Right renal cortex interstitium (tissue), 3 donors: ENCODE data around the gene SEMA4D. TPM values are rescaled to one million over a fixed set of nuclear protein-coding genes. Genes with fewer than 3 reads are reported as not detected.

Source experiments
- DNase-seq, 3 donors: peaks; one replicate each; pipeline ENCODE4 v3.0.0-alpha.2; 2013; ENCODE audit warnings: low read depth in 3 of 3, low spot score in 2 of 3
- polyA plus RNA-seq, 3 donors: library from polyadenylated mRNA; unstranded; fragments of 120-200 nt; gene quantifications; one replicate each; pipeline ENCODE4 v1.2.1, GENCODE V29; 2013; ENCODE audit not compliant: insufficient read length in 3 of 3

SEMA4D gene
- polyA plus RNA-seq, 3 donors, result 40.7 to 45.0 (median 41.3) TPM

DNA sequence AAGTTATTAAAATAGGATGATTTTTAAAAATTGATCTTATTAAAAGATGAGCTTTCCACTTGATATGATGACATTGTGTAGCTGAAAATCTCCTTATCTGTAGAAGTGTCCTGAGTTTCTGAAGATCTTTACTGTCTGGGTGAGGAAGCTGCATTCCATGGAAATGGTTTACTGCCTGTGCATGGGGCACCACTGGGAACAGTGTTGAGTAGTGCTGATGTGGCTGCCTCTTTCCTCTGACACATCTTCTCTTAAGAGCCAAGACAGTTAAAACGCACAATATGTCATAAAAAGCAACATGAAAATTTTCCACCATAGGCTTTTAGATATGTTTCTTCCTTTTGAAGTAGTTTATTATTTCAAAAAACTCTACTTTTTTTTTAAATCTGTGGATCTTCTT lies 155.0 kb downstream of the SEMA4D start:
- DNase-seq, result no peak

DNA sequence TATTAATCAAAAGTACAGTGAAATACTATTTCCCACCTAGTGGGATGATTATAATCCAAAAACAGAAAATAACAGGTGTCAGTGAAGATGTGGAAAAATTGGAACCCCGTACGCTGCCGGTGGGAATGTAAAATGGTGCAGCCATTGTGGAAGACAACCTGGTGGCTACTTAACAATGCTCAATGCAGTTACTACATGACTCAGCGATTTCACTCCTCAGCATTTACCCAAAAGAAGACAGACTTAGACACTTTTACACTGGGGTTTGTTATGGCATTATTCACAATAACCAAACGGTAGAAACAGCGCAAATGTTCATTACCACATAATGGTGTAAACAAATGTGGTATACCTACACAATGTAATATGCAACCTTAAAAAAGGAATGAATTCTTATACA lies 155.7 kb downstream of the SEMA4D start:
- no peak for DNase-seq

DNA sequence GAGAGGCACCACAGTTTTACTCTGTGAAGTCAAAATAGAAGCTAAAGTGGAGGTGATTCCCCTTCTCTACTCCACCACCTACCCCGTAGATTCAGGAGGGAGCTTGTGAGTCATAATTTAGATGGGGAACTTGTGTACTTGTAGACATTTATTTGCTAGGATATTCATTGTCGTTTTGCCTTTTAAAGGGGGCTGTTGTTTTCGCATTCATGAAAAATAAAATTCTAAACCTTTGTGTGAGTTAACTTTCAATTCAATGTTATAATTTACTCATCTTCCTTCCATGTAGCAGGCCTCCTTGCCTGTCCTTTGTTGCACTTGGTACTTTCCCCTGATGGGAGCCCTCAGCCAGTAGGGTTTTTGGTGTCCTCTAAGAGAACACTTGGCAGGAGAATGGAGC lies 157.6 kb downstream of the SEMA4D start:
- DNase-seq, result no peak

DNA sequence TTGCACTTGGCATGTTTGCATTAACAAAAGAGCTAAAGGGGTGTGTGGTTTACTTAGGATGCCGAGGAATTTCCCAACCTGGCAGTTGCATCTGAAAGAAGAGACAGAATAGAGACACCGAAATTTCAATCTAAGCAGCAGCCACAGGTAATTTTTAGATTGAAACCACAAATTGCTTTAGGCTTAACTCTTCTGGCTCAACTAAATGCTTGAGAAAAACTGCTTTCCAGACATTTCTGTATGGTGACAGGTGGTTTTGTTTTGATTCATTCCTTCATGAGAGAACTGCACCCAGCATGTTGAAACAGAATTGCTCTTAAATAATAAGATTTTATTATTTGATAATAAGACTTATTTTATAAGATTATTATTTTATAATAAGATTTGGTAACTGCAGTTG lies 158.1 kb downstream of the SEMA4D start:
- DNase-seq, result no peak

DNA sequence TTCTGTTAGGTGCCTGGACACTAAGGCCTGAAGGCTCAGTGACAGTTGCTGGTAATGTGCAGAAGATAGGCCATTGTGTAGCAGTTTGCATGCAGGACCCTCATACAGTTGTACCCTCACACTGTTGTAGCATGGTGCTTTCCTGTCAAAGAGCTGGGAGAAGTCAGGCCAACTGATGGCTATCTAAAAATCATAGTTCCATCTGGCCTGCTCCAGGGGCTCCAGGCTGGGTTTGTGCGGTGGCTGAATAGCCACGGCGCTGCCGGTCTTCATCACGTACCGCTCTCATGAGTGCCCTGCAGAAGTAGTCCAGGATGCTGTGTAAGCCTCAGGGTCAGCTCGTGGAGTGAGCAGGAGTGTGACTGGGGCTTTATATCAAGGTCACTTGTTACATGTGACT lies 167.4 kb downstream of the SEMA4D start:
- no peak for DNase-seq

DNA sequence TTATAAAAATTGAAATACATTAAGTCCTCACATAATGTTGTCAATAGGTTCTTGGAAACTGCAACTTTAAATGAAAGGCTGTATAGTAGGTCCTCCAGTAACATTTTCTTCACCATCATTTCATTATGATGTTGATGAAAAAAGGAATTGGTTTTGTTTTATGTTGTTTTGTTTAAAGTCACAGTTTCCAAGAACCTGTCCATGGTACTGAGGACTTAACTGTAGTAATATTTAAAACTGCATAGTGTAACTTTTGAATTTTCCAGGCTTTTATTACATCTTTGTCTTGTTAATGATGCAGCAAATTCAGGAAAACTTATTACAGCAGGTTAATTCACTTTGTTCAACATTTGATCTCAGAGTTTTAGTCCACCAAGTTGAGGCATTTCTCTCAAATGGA lies 168.0 kb downstream of the SEMA4D start:
- no peak for DNase-seq

DNA sequence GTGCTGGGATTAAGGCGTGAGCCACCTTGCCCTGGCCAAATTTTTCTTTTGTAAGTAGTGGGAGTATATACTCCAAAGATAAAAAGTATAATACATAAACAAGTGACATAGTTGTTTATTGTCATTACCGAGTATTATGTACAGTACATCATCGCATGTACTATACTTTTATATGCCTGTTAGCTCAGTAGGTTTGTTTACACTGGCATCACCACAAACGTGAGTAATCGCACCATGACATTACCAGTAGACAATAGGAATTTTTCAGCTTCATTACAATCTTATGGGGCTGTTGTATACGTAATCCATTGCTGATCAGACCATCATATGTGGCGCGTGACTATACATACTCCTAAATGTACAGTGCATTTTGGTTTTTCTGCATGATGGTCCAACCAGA lies 169.8 kb downstream of the SEMA4D start:
- no peak for DNase-seq

DNA sequence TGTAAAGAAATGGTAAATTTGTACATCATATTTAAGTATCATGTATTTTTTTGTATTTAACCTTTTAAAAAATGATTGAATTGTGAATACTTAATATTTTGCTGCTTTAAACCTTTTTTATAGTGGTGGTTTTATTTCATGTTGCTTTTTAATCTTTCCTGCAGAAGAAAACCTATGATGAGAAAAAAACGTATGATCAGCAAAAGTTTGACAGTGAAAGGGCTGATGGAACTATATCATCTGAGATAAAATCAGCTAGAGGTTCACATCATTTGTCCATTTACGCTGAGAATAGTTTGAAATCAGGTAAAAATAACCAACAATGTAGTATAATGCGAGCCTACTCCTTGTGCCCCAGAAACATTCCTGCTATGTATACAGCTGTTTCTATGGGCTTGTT lies 172.2 kb downstream of the SEMA4D start:
- DNase-seq, result no peak

DNA sequence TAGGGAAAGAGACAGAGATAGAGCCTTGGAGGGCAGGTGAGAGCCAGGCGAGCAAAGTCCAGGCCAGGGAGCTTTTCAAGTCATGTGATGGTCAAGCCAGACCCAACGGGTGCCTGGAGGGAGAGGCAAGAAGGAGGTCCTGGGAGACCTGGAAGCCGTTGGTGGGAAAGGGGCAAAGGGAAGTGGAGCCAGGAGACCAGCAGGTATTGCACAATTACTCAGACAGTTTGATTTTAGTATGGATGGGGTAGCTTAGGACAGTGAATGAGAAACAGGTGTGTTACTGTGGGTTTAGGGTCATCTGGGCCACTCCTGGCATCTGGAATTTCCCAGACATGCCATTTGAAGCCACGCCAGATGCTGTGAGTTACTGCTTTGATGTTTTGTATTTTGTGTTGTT lies 174.5 kb downstream of the SEMA4D start:
- DNase-seq, result no peak

DNA sequence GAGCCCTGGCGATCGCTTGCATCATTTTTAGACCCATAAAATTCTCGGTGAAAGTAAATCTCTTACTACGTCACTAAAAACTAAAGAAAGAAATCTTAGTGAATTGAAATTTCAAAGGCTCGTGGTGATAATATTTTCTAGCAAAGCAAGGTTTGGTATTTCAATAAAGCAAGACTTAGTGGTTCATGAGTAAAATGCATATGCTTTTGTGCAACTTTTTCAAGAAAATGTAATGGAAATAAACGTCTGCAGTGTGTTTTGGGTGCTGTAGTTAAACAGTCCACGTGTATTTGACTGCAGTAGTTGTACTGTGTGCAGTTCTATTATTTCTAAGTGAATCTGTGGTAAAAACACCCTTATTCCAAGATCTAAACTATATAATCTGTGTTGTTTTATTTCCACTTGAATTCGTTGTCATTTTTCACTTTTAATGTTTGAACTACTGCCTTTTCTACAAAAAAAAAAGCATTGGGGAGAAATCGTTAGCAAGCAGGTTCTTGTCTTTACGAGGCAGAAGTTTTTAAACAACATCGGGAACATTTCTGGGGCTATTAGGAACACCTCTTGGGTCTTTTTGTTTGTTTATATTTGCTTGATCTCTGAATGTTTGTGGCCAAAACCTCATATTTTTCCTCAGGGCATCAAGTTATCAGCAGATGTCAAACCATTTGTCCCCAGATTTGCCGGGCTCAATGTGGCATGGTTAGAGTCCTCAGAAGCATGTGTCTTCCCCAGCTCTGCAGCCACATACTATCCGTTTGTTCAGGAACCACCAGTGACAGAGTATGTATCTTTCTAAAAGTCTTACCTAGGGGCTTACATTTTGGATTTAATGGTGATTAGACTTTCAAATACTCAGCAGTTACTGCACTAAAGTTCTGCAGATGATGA lies 178.7 kb downstream of the SEMA4D start:
- DNase-seq, result no peak

DNA sequence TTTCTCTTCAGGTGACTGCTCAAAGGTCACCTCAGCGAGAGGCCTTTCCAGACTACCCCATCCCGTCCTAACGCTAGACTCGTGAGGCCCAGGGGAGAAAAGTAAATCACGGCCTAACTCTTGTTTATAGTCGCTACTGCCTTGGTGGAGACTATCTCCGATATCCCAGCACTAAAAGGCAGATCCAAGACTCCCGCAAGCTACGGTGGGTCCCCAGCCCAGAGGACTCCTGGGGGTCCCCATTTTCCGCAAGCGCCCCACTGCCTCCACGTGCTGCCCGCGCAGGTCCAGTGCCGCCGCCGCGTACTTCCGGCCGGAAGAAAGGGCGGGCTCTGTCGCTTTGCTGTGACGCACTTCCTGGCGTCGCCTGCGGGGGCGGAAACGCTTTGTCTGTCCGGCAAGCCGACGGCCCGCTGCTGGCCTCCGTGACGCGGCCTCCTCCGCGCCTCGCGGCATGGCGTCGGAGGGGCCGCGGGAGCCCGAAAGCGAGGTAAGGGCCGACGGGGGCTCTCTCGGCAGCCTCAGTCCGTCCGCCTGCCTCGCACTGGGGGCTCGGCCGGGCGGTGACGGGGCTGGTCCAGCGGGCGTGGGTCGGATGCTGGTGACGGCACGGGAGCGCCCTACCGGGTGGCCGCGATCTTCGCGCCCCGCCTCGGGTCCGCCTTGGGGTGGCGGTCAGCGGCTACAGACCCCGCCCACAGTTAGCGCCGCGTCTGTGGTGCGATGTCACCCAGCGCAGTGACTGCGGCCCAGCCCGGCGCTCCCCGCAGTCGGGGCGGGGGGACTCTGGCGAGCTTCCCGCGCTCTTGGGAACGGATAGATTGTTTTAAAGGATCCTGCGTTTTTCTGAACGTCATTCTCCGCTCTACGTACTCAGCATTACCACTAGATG lies 179.5 kb downstream of the SEMA4D start, which contains the start of gene SECISBP2:
SECISBP2 (plus strand) TSS at position 378 of the 892 bp plus-strand sequence; CDS start at position 455, 77 bp downstream.
- DNase-seq, result peak; percentile 89 to 94 (median 90)

DNA sequence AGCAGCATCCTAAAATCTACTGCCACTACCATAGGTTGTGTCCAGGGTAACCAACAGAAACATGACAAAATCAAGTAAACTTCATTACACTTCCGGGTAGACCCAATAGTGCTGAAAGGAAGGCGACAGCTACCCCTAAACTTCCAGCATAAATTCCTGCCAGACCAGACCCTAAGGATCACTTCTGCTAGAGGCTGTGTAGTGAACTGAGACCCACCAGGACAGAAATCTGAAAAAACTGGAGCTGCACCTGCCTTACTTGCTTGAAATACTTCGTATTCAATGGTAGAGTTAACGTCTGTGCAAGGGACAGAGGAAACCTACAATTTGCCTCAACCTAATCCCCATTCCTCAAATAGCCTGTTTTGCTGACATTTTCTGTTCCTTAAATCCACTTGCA lies 180.6 kb downstream of the SEMA4D start:
- no peak for DNase-seq

DNA sequence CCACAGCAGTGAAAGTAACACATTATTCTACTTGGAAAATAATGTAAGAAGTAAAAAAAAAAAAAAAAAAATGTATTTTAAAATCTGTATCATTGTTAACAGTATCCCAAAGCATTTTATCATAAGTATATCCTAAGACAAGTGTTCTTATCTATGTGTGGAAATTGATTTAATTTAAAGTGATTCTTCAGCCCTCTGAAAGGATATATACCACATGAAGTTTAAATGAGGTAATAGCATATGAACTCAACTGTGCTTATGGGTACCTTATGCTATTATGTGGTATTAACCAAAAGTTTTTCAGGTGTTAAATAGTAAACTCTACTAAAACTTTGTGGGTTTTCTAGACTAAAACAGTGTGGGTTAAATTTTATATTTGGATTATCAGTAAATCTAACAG lies 182.4 kb downstream of the SEMA4D start:
- DNase-seq, result no peak

DNA sequence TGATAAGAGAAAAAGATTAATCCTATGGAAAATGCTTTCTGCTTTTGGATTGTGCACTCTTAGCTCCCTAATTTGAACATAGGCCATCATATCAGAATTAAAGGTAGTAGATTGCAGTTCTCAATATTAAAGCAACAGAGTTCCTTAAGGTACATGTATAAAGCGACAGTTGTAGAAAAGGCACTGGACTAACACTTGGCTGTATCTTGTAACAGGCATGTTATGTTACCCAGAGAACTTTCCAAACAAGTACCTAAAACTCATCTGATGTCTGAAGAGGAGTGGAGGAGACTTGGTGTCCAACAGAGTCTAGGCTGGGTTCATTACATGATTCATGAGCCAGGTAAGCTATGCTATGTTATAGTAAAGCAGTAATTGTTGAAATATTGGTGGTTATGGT lies 183.0 kb downstream of the SEMA4D start:
- DNase-seq, result no peak

DNA sequence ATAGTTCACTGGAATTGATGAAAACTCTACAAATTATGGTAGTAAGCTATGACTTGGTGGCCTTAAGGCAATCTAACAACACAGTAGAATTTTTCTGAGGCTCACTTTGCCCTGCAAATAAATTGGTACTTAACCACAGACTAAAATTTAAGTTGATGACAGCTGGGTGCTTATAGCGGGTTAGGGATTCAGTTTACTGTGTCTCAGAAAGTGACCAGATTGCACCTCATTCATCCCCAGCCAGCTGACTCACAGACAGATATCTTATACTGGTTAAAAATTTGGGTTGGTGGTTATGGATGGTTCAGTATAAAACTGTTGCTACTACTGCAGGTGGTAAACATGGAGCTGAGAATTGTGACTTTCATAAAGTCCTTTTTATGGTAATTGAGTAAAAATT lies 184.1 kb downstream of the SEMA4D start:
- no peak for DNase-seq

DNA sequence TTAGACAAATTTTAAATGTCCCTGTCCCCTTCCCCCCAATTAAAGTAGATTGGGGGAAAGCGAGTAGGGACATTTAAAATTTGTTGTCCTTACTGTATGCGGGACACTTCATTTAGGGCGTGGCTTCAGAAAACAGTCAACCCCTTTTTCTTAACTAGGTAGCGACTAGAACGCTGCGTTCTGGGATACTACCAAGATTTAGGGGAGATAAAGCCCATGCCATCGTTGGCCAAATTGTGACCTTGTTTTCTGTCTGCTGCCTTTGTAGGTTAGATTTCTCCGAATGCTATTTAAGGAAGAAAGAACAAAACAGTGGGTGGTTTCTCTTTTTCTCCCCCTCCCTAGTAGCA lies 185.7 kb downstream of the SEMA4D start:
- DNase-seq, result no peak

DNA sequence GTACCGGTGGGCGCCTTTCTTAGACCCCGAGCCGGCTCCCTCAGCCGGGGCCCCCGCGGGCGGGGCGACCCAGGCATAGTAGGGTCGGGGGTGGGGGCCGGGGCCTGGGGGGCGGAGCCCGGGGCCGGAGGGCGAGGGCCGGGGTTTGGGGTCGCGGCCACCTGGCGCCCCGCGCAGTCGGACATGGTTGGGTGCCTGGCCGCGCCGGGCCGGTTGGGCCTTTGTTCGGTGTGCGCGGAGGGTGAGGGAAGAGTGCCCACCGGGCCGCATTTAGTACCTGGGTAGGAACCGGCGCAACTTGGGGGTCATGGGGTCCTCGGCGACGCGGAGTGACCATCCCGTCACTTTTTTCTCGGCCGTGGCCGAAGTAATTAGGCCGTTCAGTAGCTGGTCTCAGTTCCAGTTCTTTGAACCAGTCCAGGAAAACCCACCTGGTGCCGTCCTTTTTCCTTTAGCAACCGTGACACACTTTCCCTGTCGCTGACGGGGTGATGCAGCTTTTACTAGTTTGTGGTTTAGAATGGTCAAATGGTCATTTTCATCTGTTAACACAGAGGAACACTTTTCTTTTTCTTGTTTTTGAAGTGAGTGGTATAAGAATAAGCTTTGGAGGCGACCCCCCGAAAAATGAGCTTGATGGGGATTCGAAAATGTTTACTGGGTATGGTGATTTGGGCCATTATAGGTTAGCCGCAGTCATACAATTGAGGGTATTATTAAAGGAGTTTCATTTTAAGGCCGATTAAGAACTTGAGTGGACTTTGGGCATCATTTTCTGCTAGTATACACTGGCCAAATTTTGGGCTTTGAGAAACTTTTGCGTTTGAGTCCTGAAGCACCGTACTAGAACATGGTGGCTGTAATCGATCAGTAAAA lies 186.3 kb downstream of the SEMA4D start:
- DNase-seq, result no peak
